GM21423 (cell line): ENCODE results near the gene C5orf58.

Experiments
- ATAC-seq: cut with Tn5 transposase; IDR thresholded peaks from one replicate; pipeline ENCODE4 v1.9.1; 2021; ENCODE audit warnings: mild to moderate bottlenecking, moderate library complexity; ENCODE audit not compliant: unreplicated experiment

The C5orf58 gene

GRCh38 chr5:170252720-170253350 lies 20.1 kb downstream of the C5orf58 start:
- no peak for ATAC-seq

- peak; percentile 91 for ATAC-seq
These were observed 21.3 kb downstream of the C5orf58 start for GRCh38 chr5:170254056-170254455.

- ATAC-seq: no peak
These were observed 23.8 kb downstream of the C5orf58 start for GRCh38 chr5:170256571-170256970.

GRCh38 chr5:170257370-170257769 lies 24.6 kb downstream of the C5orf58 start:
- ATAC-seq: no peak

- no peak for ATAC-seq
These were observed 28.8 kb downstream of the C5orf58 start for GRCh38 chr5:170261528-170262043.

GRCh38 chr5:170262061-170263045 lies 29.6 kb downstream of the C5orf58 start:
- ATAC-seq: no peak

- no peak for ATAC-seq
These were observed 31.1 kb downstream of the C5orf58 start for GRCh38 chr5:170263906-170264305.

- ATAC-seq: no peak
These were observed 32.7 kb downstream of the C5orf58 start for GRCh38 chr5:170265522-170265921.

- ATAC-seq: no peak
These were observed 34.0 kb downstream of the C5orf58 start for GRCh38 chr5:170266570-170267381.

- ATAC-seq: peak; percentile 71
These were observed 34.8 kb downstream of the C5orf58 start for GRCh38 chr5:170267431-170268152.

- no peak for ATAC-seq
These were observed 35.4 kb downstream of the C5orf58 start for GRCh38 chr5:170268153-170268689.

- ATAC-seq: no peak
These were observed 36.1 kb downstream of the C5orf58 start for GRCh38 chr5:170268884-170269283.

- ATAC-seq: no peak
These were observed 36.8 kb downstream of the C5orf58 start for GRCh38 chr5:170269579-170269978.

- no peak for ATAC-seq
These were observed 37.7 kb downstream of the C5orf58 start for GRCh38 chr5:170270293-170271069.

- no peak for ATAC-seq
These were observed 41.4 kb downstream of the C5orf58 start for GRCh38 chr5:170273968-170274710.

- no peak for ATAC-seq
These were observed 42.7 kb downstream of the C5orf58 start for GRCh38 chr5:170275376-170275994.

- ATAC-seq: no peak
These were observed 43.4 kb downstream of the C5orf58 start for GRCh38 chr5:170276140-170276539.

GRCh38 chr5:170277867-170278281 lies 45.1 kb downstream of the C5orf58 start:
- no peak for ATAC-seq
